HEK293 (cell line): ENCODE measurements around the gene CPM.

ENCODE experiments used
- HOXA7 ChIP-seq: sonication (generic); formaldehyde crosslinking; IDR thresholded peaks from 2 replicates; pipeline ENCODE4 v1.8.1; 2022; ENCODE audit warnings: missing genetic modification reagents, borderline replicate concordance
- KLF8 ChIP-seq: fragments of 450-650 bp; formaldehyde crosslinking; IDR thresholded peaks from 2 replicates; pipeline ENCODE4 v1.5.1; 2016; ENCODE audit warnings: missing biosample characterization, missing genetic modification characterization
- SP2 ChIP-seq: fragments of 450-650 bp; formaldehyde crosslinking; IDR thresholded peaks from 2 replicates; pipeline ENCODE4 v1.5.1; 2016; ENCODE audit warnings: missing biosample characterization, missing genetic modification characterization
- SP3 ChIP-seq: fragments of 450-650 bp; formaldehyde crosslinking; IDR thresholded peaks from 2 replicates; pipeline ENCODE4 v1.5.1; 2016; ENCODE audit warnings: missing biosample characterization, missing genetic modification characterization
- SP7 ChIP-seq: fragments of 450-650 bp; formaldehyde crosslinking; IDR thresholded peaks from 2 replicates; pipeline ENCODE4 v1.5.1; 2016; ENCODE audit warnings: missing biosample characterization, missing genetic modification characterization
- TRIM28 ChIP-seq: IDR thresholded peaks from 2 replicates; pipeline ENCODE4 v1.6.1; 2011; ENCODE audit warnings: low read length, control low read depth, borderline replicate concordance
- ZFP37 ChIP-seq: fragments of 450-650 bp; formaldehyde crosslinking; IDR thresholded peaks from 2 replicates; pipeline ENCODE4 v1.5.1; 2016; ENCODE audit warnings: missing biosample characterization, missing genetic modification characterization
- ZNF133 ChIP-seq: fragments of 450-650 bp; formaldehyde crosslinking; IDR thresholded peaks from 2 replicates; pipeline ENCODE4 v1.5.1; 2016; ENCODE audit warnings: missing biosample characterization, missing genetic modification characterization
- ZNF146 ChIP-seq: fragments of 450-650 bp; formaldehyde crosslinking; IDR thresholded peaks from 2 replicates; pipeline ENCODE4 v1.5.1; 2016; ENCODE audit warnings: missing biosample characterization, missing genetic modification characterization
- ZNF24 ChIP-seq: fragments of 450-650 bp; formaldehyde crosslinking; IDR thresholded peaks from 2 replicates; pipeline ENCODE4 v1.5.1; 2016; ENCODE audit warnings: missing biosample characterization, missing genetic modification characterization
- ZNF366 ChIP-seq: fragments of 450-650 bp; formaldehyde crosslinking; conservative IDR thresholded peaks from 2 replicates; pipeline ENCODE4 v1.5.1; 2016; ENCODE audit warnings: missing biosample characterization, missing genetic modification characterization
- ZNF404 ChIP-seq: fragments of 450-650 bp; formaldehyde crosslinking; IDR thresholded peaks from 2 replicates; pipeline ENCODE4 v1.5.1; 2017; ENCODE audit warnings: missing biosample characterization, missing genetic modification characterization
- ZNF423 ChIP-seq: fragments of 450-650 bp; formaldehyde crosslinking; IDR thresholded peaks from 2 replicates; pipeline ENCODE4 v1.5.1; 2016; ENCODE audit warnings: missing biosample characterization, missing genetic modification characterization
- ZNF521 ChIP-seq: fragments of 450-650 bp; formaldehyde crosslinking; IDR thresholded peaks from 2 replicates; pipeline ENCODE4 v1.5.1; 2017; ENCODE audit warnings: missing biosample characterization, mild to moderate bottlenecking, missing genetic modification characterization
- ZNF548 ChIP-seq: fragments of 450-650 bp; formaldehyde crosslinking; IDR thresholded peaks from 2 replicates; pipeline ENCODE4 v1.5.1; 2016; ENCODE audit warnings: missing biosample characterization, missing genetic modification characterization
- ZNF776 ChIP-seq: fragments of 450-650 bp; formaldehyde crosslinking; IDR thresholded peaks from 2 replicates; pipeline ENCODE4 v1.5.0; 2017; ENCODE audit warnings: missing biosample characterization, missing genetic modification characterization, borderline replicate concordance
- TF ChIP-seq, protein P1 (sequence below): fragments of 450-650 bp; formaldehyde crosslinking; IDR thresholded peaks from 2 replicates; pipeline ENCODE4 v1.5.1; 2016; ENCODE audit warnings: missing biosample characterization, missing genetic modification characterization
- TF ChIP-seq, protein P2 (sequence below): fragments of 450-650 bp; formaldehyde crosslinking; IDR thresholded peaks from 2 replicates; pipeline ENCODE4 v1.5.1; 2016; ENCODE audit warnings: missing biosample characterization, missing genetic modification characterization
- TF ChIP-seq, protein P3 (sequence below): fragments of 450-650 bp; formaldehyde crosslinking; IDR thresholded peaks from 2 replicates; pipeline ENCODE4 v1.5.1; 2016; ENCODE audit warnings: missing biosample characterization, missing genetic modification characterization
- TF ChIP-seq, protein P4 (sequence below): sonication (generic); formaldehyde crosslinking; IDR thresholded peaks from 2 replicates; pipeline ENCODE4 v1.8.1; 2022; ENCODE audit warnings: mild to moderate bottlenecking, moderate library complexity, missing genetic modification reagents
- TF ChIP-seq, protein P5 (sequence below): fragments of 450-650 bp; formaldehyde crosslinking; conservative IDR thresholded peaks from 2 replicates; pipeline ENCODE4 v1.5.1; 2016; ENCODE audit warnings: low read depth, missing biosample characterization, missing genetic modification characterization

Gene CPM

DNA sequence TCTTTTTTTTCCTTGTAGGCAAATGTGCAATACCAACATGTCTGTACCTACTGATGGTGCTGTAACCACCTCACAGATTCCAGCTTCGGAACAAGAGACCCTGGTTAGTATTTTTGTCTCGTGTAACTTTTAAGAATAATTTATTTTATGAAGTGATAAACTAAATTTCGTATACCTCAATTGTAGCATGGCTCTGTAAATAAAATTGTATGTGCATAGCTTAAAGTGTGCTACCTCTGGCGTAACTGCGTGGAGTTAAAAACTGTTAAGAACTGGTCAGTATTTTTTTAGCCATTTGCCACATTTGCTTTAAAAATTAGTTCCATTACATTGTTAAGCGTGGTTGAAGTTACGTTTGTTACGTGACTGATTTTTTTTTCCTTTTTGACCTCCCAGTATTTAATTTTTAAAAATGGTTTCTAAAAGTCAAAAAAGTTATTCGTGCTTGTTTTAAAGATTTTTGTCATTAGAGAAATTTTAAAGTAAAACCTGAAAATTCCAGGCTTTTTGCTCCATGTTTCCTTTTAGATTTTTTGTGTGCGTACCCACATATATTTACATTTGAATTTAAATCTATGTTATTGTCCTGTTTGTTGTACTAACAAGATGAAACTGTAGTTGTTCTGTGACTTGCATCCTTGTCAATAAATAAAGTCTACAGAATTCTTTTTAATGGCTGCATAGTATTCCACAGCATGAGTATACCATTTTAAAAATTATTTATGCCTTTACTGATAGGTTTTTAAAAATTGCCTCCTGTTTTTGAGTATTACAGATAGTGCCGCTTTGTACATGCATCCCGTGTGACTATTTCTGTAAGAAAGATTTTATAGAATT lies 123.6 kb downstream of the CPM start (continued):
- TF ChIP-seq SP2 (tag by site-specific recombination) (no peak), ZFP37 (tag by site-specific recombination) (no peak), ZNF366 (tag by site-specific recombination) (peak; percentile 39; the same call in 1 of the 2 replicates), TRIM28 (no peak), ZNF521 (tag by site-specific recombination) (no peak), ZNF776 (no peak), ZNF423 (tag by site-specific recombination) (no peak), KLF8 (tag by site-specific recombination) (no peak), ZNF24 (tag by site-specific recombination) (no peak), SP7 (no peak), ZNF146 (tag by site-specific recombination) (peak; percentile 96), ZNF548 (tag by site-specific recombination) (no peak), ZNF133 (tag by site-specific recombination) (no peak), ZNF404 (tag by site-specific recombination) (no peak), HOXA7 (CRISPR knock-in tag) (no peak), SP3 (tag by site-specific recombination) (no peak)
- TF ChIP-seq, protein P1, sequence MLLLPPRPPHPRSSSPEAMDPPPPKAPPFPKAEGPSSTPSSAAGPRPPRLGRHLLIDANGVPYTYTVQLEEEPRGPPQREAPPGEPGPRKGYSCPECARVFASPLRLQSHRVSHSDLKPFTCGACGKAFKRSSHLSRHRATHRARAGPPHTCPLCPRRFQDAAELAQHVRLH (tag by site-specific recombination) = no peak; the same call in 1 of the 2 replicates
- TF ChIP-seq, protein P2, sequence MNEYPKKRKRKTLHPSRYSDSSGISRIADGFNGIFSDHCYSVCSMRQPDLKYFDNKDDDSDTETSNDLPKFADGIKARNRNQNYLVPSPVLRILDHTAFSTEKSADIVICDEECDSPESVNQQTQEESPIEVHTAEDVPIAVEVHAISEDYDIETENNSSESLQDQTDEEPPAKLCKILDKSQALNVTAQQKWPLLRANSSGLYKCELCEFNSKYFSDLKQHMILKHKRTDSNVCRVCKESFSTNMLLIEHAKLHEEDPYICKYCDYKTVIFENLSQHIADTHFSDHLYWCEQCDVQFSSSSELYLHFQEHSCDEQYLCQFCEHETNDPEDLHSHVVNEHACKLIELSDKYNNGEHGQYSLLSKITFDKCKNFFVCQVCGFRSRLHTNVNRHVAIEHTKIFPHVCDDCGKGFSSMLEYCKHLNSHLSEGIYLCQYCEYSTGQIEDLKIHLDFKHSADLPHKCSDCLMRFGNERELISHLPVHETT (tag by site-specific recombination) = no peak
- TF ChIP-seq, protein P3, sequence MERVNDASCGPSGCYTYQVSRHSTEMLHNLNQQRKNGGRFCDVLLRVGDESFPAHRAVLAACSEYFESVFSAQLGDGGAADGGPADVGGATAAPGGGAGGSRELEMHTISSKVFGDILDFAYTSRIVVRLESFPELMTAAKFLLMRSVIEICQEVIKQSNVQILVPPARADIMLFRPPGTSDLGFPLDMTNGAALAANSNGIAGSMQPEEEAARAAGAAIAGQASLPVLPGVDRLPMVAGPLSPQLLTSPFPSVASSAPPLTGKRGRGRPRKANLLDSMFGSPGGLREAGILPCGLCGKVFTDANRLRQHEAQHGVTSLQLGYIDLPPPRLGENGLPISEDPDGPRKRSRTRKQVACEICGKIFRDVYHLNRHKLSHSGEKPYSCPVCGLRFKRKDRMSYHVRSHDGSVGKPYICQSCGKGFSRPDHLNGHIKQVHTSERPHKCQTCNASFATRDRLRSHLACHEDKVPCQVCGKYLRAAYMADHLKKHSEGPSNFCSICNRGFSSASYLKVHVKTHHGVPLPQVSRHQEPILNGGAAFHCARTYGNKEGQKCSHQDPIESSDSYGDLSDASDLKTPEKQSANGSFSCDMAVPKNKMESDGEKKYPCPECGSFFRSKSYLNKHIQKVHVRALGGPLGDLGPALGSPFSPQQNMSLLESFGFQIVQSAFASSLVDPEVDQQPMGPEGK (tag by site-specific recombination) = no peak
- TF ChIP-seq, protein P4, sequence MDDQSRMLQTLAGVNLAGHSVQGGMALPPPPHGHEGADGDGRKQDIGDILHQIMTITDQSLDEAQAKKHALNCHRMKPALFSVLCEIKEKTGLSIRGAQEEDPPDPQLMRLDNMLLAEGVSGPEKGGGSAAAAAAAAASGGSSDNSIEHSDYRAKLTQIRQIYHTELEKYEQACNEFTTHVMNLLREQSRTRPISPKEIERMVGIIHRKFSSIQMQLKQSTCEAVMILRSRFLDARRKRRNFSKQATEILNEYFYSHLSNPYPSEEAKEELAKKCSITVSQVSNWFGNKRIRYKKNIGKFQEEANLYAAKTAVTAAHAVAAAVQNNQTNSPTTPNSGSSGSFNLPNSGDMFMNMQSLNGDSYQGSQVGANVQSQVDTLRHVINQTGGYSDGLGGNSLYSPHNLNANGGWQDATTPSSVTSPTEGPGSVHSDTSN (CRISPR knock-in tag) = no peak
- TF ChIP-seq, protein P5, sequence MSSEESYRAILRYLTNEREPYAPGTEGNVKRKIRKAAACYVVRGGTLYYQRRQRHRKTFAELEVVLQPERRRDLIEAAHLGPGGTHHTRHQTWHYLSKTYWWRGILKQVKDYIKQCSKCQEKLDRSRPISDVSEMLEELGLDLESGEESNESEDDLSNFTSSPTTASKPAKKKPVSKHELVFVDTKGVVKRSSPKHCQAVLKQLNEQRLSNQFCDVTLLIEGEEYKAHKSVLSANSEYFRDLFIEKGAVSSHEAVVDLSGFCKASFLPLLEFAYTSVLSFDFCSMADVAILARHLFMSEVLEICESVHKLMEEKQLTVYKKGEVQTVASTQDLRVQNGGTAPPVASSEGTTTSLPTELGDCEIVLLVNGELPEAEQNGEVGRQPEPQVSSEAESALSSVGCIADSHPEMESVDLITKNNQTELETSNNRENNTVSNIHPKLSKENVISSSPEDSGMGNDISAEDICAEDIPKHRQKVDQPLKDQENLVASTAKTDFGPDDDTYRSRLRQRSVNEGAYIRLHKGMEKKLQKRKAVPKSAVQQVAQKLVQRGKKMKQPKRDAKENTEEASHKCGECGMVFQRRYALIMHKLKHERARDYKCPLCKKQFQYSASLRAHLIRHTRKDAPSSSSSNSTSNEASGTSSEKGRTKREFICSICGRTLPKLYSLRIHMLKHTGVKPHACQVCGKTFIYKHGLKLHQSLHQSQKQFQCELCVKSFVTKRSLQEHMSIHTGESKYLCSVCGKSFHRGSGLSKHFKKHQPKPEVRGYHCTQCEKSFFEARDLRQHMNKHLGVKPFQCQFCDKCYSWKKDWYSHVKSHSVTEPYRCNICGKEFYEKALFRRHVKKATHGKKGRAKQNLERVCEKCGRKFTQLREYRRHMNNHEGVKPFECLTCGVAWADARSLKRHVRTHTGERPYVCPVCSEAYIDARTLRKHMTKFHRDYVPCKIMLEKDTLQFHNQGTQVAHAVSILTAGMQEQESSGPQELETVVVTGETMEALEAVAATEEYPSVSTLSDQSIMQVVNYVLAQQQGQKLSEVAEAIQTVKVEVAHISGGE (tag by site-specific recombination) = 0 out of 2 replicates have a peak, but pooled peaks have one; percentile 4
